ENCODE data around the gene CYP19A1.

The CYP19A1 gene

DNA sequence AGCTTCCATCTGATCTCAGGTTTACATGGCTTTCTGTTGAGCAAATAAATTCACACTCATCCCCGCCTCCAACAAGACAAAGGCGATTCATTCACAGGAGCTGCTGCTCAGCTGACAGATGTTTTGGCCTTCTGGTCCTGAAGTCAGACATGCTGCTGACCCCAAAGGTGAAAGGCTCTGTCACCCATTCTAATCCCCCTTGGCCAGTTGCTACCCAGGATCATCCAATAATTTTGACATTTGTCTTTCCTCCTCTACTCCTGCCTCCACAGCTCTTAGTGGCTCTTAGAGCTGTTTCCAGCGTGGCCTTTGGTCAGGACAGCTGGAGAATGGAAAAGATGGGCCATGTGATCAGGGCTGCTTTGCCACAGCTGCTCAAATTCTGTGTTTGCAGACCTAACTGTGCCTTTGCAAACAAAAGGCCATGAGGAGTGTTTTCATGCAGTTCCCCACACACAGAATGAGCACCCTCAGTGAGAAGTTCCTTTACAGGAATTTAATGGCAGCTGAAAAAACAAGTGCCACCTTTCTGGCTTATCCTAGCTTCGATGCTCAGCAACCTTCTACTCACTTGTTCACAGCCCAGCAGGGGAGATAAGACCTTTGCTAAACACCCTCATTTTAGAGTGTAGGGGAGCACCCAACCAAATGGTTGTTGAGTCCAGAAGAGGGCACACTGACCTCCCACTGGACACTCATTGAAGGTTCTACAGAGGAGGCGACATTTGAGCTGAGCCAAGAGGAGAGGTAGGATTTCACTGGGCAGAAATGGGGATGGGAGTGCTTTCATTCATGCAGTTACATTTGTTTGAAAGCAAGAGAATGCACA is 39.0 kb downstream of the CYP19A1 start:
- no peak overlapping the region for H3K9ac ChIP-seq
- no peaks in the 10 kb centered on the region for H3K27me3 ChIP-seq
- H3K27ac ChIP-seq = no peak overlapping the region
- H3K4me2 ChIP-seq = no peak overlapping the region
- no peak for TF ChIP-seq Cebpa-rat (IDR thresholded peaks at IDR 0.05)
- H3K4me1 ChIP-seq = no peaks in the 10 kb centered on the region
- H4K20me1 ChIP-seq = no peaks in the 10 kb centered on the region
- H3K36me3 ChIP-seq = no peaks in the 10 kb centered on the region
- no peaks in the 10 kb centered on the region for H3K9me3 ChIP-seq (replicated peaks in 1 of 11)
- no peak overlapping the region for H3K4me3 ChIP-seq

DNA sequence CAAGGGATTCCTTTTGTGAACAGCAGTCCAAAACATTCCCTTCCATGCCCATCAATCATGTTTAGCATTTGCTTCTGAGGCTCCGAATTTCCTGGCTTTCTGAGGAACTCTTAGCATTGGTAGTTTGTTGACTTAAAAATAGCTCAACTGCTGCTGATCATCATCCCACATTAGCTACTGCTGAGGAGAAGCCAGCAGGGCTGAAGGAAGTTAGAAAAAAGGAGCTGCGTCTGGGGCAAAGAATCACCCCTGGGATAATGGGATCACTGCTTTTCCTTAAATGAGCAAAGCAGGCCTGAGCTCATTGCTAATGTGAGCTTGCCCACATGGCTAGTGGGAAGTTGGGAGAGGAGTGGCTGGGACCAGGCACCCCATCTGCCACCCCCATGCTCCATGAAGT is 39.8 kb downstream of the CYP19A1 start:
- H3K4me2 ChIP-seq = no peak overlapping the region
- TF ChIP-seq Cebpa-rat (IDR thresholded peaks at IDR 0.05) = no peak
- peaks cover 2 to 5% (median 3%) of the 10 kb centered on the region in 11 experiments; a peak in 20 of 22 replicates for H3K9me3 ChIP-seq (replicated peaks in 1 of 11)
- no peak overlapping the region for H3K4me3 ChIP-seq
- no peak overlapping the region for H3K27ac ChIP-seq
- H3K27me3 ChIP-seq = no peaks in the 10 kb centered on the region
- H3K4me1 ChIP-seq = no peaks in the 10 kb centered on the region
- no peaks in the 10 kb centered on the region for H4K20me1 ChIP-seq
- no peaks in the 10 kb centered on the region for H3K36me3 ChIP-seq
- H3K9ac ChIP-seq = no peak overlapping the region

DNA sequence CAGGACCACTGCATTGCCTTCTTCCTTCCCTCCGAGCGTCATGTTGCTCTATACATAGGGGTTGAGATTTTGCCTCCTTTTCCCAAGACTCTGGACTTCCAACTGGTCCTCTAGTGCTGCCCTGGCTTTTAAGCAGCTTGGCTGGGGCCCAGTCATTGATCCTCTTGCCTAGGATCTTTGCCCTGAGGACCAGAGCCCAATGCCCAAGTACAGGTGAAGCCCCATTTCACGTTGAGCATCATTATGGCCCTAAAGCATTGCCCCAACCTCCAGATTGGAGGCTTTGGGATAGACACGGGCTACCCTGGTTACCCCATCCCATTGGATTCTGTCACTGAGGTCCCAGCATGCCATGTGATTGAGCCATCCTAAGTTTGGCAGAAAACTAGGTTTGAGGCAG is 47.7 kb downstream of the CYP19A1 start:
- TF ChIP-seq Cebpa-rat (IDR thresholded peaks at IDR 0.05) = no peak
- H4K20me1 ChIP-seq = no peaks in the 10 kb centered on the region

DNA sequence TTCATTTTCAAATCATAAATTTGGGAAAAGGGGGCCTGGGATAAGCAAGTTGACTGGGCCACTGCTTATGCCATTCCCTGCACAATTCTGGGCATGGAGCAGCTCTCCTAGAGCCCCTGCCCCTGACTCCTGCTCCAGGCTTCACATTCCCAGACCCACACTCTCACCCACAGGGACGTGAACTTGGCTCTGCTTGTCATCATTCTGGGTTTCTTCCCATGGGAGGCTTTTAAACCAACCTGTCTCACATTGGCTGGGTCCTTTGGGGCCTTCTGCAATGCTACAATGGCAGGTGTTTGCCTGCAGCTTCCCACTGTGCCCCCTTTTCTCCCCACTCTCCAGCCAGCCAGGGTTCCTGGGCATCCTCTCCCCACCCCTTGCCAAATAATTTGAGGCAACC is 49.1 kb downstream of the CYP19A1 start:
- Histone ChIP-seq H3K9ac (no peak overlapping the region), H3K9me3 (replicated peaks in 1 of 11) (peaks cover 8 to 20% (median 14%) of the 10 kb centered on the region in 11 experiments; a peak in 20 of 22 replicates), H3K36me3 (no peaks in the 10 kb centered on the region), H3K4me3 (no peak overlapping the region), H4K20me1 (no peaks in the 10 kb centered on the region), H3K4me2 (no peak overlapping the region), H3K4me1 (peaks cover 9 to 23% (median 20%) of the 10 kb centered on the region in 10 experiments), H3K27ac (no peak overlapping the region), H3K27me3 (0 out of 22 replicates have a peak, but pooled peaks cover 0 to 3% (median 0%) of the 10 kb centered on the region in 11 experiments)
- TF ChIP-seq Cebpa-rat (IDR thresholded peaks at IDR 0.05) = no peak

More for the DNA sequence above, 47.7 kb downstream of the CYP19A1 start:
- H3K27me3 ChIP-seq = 0 out of 22 replicates have a peak, but pooled peaks cover 0 to 3% (median 0%) of the 10 kb centered on the region in 11 experiments
- peaks cover 8 to 20% (median 14%) of the 10 kb centered on the region in 11 experiments; a peak in 20 of 22 replicates for H3K9me3 ChIP-seq (replicated peaks in 1 of 11)
- no peak overlapping the region for H3K4me2 ChIP-seq
- no peak overlapping the region for H3K9ac ChIP-seq
- H3K4me1 ChIP-seq = peaks cover 0 to 9% (median 6%) of the 10 kb centered on the region in 10 experiments; a peak in 12 of 20 replicates
- H3K4me3 ChIP-seq = no peak overlapping the region
- H3K27ac ChIP-seq = no peak overlapping the region
- no peaks in the 10 kb centered on the region for H3K36me3 ChIP-seq

DNA sequence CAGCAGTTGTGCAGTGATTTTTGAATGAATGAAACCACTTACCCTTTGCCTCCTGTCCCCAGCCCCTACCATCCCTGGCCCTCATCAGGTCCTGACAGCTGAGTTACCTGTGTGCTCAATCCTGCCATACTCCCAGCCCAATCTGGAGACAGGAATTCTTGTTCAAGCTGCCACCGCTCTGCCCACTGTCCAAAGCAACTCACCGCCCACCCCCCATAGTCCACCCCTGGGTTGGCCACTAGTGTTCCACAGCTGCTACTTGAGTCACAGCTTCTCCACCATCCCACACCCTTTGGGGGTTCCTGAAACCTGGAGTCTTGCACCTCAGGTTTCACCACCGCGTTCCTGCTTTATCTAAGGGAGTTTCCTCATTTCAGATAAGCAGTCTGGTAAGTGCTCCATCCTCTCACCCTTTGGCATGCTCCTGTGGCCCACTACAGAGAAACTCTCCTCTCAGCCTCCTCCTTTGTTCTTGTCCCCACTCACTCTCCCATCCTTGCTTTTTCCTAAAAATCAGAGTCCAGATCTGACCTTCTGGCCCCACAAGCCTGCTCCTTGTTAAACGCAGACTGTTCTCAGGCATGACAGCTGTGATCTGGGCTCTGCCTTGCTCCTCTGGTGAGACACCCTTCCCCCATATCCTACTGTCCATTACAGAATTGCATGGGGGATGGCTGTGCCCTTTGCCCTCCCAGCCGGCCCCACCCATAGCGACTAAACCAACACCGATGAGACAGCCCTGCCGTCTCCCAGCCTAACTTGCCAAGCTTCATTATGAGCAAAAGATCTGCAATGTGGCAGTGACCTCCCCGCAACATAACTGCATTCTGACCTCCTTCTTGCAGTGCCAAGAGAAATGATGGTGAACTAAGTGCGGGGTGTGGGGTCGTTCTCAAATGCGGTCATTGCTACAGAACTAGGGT is 50.0 kb downstream of the CYP19A1 start:
- Histone ChIP-seq H3K27me3 (0 out of 22 replicates have a peak, but pooled peaks cover 0 to 3% (median 0%) of the 10 kb centered on the region in 11 experiments), H4K20me1 (no peaks in the 10 kb centered on the region), H3K4me2 (no peak overlapping the region), H3K36me3 (no peaks in the 10 kb centered on the region), H3K4me1 (peaks cover 18 to 32% (median 29%) of the 10 kb centered on the region in 10 experiments), H3K4me3 (no peak overlapping the region), H3K9ac (no peak overlapping the region), H3K9me3 (replicated peaks in 1 of 11) (peaks cover 3 to 14% (median 8%) of the 10 kb centered on the region in 11 experiments; a peak in 20 of 22 replicates), H3K27ac (no peak overlapping the region)
- TF ChIP-seq Cebpa-rat (IDR thresholded peaks at IDR 0.05) = no peak

DNA sequence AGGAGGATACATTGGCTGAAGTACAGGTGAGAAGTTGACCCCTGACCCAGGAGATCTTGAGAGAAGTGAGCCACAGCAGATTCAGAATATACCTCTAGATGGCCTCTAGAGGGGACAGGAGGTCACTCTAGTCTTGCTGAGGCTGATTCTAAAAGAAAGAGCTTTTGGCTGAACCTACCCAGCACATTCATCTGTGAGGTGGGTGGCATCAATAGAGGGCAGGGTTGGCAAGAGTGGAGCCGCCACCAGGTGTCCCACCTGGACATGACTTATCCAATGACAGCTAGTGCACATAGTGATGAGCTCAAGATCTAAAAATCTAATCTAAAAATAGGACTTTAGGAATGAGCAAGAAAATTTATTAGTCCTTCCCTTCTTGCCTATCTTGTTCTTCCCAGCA is 51.6 kb downstream of the CYP19A1 start:
- Histone ChIP-seq H3K4me1 (peaks cover 34 to 47% (median 45%) of the 10 kb centered on the region in 10 experiments), H3K27ac (no peak overlapping the region), H3K9ac (no peak overlapping the region), H3K27me3 (0 out of 22 replicates have a peak, but pooled peaks cover 0 to 3% (median 0%) of the 10 kb centered on the region in 11 experiments), H3K4me3 (no peak overlapping the region), H4K20me1 (no peaks in the 10 kb centered on the region), H3K4me2 (peak overlapping the region in 2 of 11 experiments; percentile 58 to 76; a peak in 2 of 22 replicates), H3K9me3 (replicated peaks in 1 of 11) (peaks cover 0 to 3% (median 0%) of the 10 kb centered on the region in 11 experiments; a peak in 1 of 22 replicates), H3K36me3 (no peaks in the 10 kb centered on the region)
- no peak for TF ChIP-seq Cebpa-rat (IDR thresholded peaks at IDR 0.05)

DNA sequence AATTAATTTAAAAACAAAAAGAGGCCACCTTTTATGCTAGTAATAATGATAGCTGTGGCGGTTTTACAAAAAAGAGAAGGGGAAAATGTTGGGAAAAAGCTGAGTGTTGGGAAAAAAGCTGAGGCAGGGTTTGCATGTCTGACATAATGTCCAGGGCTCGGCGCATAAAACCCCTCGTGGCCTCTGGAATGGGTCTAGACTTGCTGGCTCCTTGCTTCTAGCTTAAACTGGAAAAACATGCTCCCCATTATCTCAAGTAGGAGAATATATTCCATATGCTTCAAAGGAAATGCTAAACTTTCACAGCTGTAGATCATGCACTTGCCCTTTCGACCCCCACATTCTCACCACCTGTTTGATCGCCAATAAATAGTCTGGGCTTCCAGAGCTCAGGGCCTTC is 53.0 kb downstream of the CYP19A1 start:
- Histone ChIP-seq H3K9me3 (replicated peaks in 1 of 11) (peaks cover 0 to 3% (median 0%) of the 10 kb centered on the region in 11 experiments; a peak in 1 of 22 replicates), H3K36me3 (no peaks in the 10 kb centered on the region), H3K4me1 (peaks cover 41 to 52% (median 47%) of the 10 kb centered on the region in 10 experiments), H3K4me3 (no peak overlapping the region), H3K9ac (no peak overlapping the region), H3K4me2 (peak overlapping the region in 10 of 11 experiments; percentile 29 to 77 (median 60); a peak in 16 of 22 replicates), H3K27me3 (no peaks in the 10 kb centered on the region), H3K27ac (no peak overlapping the region), H4K20me1 (no peaks in the 10 kb centered on the region)
- TF ChIP-seq Cebpa-rat (IDR thresholded peaks at IDR 0.05) = no peak

DNA sequence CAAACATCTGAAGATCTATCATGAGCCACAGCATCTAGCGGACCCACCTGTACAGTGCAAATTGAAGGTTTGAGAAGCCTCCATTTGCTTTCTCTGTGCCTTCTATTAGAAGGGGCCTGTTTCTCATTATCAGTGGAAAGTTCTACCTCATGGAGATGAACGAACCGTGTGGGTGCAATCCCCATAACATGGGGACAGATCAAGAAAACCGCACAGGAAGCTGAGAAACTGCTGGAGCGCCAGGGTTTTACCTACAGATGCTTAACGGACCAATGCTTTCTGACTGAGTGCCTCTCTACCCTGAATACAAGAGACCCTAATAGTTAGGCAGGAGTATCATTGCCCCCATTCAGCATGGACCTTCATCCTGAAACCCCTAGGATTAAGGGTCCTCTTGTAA is 53.5 kb downstream of the CYP19A1 start:
- no peak overlapping the region for H3K9ac ChIP-seq
- H3K27me3 ChIP-seq = no peaks in the 10 kb centered on the region
- peaks cover 41 to 57% (median 47%) of the 10 kb centered on the region in 10 experiments for H3K4me1 ChIP-seq
- H3K9me3 ChIP-seq (replicated peaks in 1 of 11) = 0 out of 22 replicates have a peak, but pooled peaks cover 0 to 3% (median 0%) of the 10 kb centered on the region in 11 experiments
- no peak overlapping the region for H3K4me3 ChIP-seq
- TF ChIP-seq Cebpa-rat (IDR thresholded peaks at IDR 0.05) = no peak
- H4K20me1 ChIP-seq = no peaks in the 10 kb centered on the region
- H3K27ac ChIP-seq = no peak overlapping the region
- peak overlapping the region; percentile 18 to 77 (median 58); a peak in 20 of 22 replicates for H3K4me2 ChIP-seq
- no peaks in the 10 kb centered on the region for H3K36me3 ChIP-seq

Measured in BLaER1 treated with 17β-estradiol and CSF1 and Interleukin-3, amounts not matched to agents 10 nM and 100 nM (cell line).